Bronchial epithelial cell (primary cell): ENCODE measurements around the gene UNC79. TPM values are rescaled to one million over a fixed set of nuclear protein-coding genes. Genes with fewer than 3 reads are reported as not detected.

Source experiments
- DNase-seq: peaks from one replicate; pipeline ENCODE4 v3.0.0-alpha.2; 2010; ENCODE audit warnings: low read depth
- FAIRE-seq: peaks from 2 replicates; lab custom pipeline; 2011; peaks lifted over from hg19 to GRCh38; lab: Jason Lieb, UNC
- H3K27me3 ChIP-seq: 2 replicates; pipeline ENCODE4 v1.5.1; 2011; ENCODE audit warnings: low read length; ENCODE audit not compliant: control insufficient read depth, insufficient read depth
- H3K36me3 ChIP-seq: 2 replicates; pipeline ENCODE4 v1.5.1; 2011; ENCODE audit warnings: low read length; ENCODE audit not compliant: control insufficient read depth, insufficient read depth
- H3K4me3 ChIP-seq: 2 replicates; pipeline ENCODE4 v1.5.1; 2011; ENCODE audit warnings: mild to moderate bottlenecking, low read depth, low read length, control low read depth
- total RNA-seq: library from RNA; depleted of rRNA; stranded (reverse); fragments of >200 nt; gene quantifications from 2 replicates; pipeline ENCODE4 v1.2.1, GENCODE V29; 2014
- TF ChIP-seq, protein P1 (sequence below): IDR thresholded peaks from 2 replicates; pipeline ENCODE4 v1.5.1; 2011; ENCODE audit warnings: mild to moderate bottlenecking, moderate library complexity, low read length, control low read depth, inconsistent platforms; ENCODE audit not compliant: insufficient read depth, severe bottlenecking

The UNC79 gene
- total RNA-seq, 1 donor from 2014 or later: under 0.01 TPM

DNA sequence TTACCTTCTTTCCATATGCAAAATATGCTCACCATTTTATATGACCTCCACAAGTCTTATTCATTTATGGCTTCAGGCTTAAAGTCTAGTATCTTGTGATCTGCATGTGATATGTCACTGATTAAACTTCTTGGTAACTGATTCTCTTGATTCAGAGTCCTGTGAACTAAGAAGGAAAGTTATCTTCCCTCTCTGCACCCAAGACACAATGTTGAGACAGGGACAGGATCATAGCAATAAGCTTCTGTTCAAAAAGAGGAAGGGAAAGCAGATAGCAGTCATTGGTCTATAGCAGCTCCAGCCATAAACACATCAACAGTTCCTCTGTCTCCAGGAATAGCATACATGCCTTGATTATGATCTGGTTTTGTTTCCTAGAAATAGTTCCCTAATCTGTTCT is 103.1 kb downstream of the UNC79 start:
- Histone ChIP-seq H3K27me3 (no peaks in the 10 kb centered on the region), H3K4me3 (no peak overlapping the region), H3K36me3 (no peaks in the 10 kb centered on the region)
- DNase-seq (no peak), FAIRE-seq (peak; percentile 50)
- TF ChIP-seq, protein P1, sequence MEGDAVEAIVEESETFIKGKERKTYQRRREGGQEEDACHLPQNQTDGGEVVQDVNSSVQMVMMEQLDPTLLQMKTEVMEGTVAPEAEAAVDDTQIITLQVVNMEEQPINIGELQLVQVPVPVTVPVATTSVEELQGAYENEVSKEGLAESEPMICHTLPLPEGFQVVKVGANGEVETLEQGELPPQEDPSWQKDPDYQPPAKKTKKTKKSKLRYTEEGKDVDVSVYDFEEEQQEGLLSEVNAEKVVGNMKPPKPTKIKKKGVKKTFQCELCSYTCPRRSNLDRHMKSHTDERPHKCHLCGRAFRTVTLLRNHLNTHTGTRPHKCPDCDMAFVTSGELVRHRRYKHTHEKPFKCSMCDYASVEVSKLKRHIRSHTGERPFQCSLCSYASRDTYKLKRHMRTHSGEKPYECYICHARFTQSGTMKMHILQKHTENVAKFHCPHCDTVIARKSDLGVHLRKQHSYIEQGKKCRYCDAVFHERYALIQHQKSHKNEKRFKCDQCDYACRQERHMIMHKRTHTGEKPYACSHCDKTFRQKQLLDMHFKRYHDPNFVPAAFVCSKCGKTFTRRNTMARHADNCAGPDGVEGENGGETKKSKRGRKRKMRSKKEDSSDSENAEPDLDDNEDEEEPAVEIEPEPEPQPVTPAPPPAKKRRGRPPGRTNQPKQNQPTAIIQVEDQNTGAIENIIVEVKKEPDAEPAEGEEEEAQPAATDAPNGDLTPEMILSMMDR: no peak

DNA sequence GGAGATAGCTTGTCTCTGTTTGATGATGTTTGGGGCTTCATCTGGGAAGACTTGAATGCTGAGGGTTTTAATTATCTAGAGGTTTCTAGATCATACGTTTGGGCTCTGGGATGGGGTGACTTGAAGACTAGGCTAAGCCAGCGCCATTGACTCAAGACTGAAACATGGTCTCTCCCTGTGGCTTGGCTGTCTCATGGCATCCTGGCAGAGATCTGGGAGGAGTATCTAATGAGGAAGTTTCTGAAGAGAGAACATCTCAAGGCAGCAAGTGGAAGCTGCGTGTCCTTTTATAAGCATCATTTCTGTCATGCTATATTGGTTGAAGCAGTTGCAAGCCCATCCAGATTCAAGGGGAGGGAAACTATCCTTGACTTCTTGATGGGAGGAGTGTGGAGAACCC is 104.8 kb downstream of the UNC79 start:
- H3K4me3 ChIP-seq: no peak overlapping the region
- TF ChIP-seq, protein P1: no peak
- H3K27me3 ChIP-seq: no peaks in the 10 kb centered on the region
- FAIRE-seq: no peak
- no peaks in the 10 kb centered on the region for H3K36me3 ChIP-seq
- no peak for DNase-seq

DNA sequence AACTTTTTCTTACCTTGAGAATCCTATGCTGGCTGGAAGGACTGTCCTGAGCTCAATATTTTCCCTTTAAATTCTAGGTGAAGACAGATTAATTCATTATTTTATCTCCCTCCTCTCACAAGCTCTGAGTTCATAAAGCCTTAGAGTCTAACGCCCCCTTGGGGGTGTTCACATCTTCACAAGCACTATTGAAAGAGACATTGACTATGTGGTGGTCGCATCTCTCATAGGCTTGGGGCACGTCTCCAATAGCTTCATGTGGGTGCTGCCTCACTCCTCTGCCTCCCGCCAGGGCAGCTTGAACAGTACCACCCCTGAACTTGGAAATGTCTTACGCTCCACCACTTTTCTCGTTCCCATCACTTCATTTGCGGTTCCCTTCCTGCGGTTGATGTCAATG is 106.2 kb downstream of the UNC79 start:
- no peak for DNase-seq
- FAIRE-seq: no peak
- H3K4me3 ChIP-seq: no peak overlapping the region
- H3K36me3 ChIP-seq: no peaks in the 10 kb centered on the region
- TF ChIP-seq, protein P1: no peak
- H3K27me3 ChIP-seq: no peaks in the 10 kb centered on the region

DNA sequence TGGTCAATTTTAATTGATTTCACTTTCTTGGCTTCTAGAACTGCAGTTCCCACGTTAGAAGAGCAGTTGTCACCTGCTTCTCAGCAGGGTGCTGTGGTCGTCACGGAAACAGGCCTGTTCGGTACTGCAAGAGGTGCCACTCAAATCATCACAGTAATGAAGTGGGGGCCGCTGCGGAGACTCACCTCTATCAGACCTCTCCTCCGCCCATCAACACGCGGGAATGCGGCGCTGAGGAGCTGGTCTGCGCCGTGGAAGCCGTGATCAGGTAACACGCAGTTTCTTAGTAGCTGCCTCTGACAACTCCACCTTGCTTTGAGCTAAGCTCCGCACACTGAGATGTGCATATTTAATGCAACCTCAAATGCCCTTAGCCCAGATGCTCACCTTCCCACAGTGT is 107.2 kb downstream of the UNC79 start:
- no peaks in the 10 kb centered on the region for H3K27me3 ChIP-seq
- DNase-seq: no peak
- no peak overlapping the region for H3K4me3 ChIP-seq
- TF ChIP-seq, protein P1: no peak
- H3K36me3 ChIP-seq: no peaks in the 10 kb centered on the region
- no peak for FAIRE-seq

- Histone ChIP-seq H3K4me3 (no peak overlapping the region), H3K36me3 (no peaks in the 10 kb centered on the region), H3K27me3 (no peaks in the 10 kb centered on the region)
- no peak for FAIRE-seq
- TF ChIP-seq, protein P1: no peak
- no peak for DNase-seq
Observed at GRCh38 chr14:93538413-93538812, 107.7 kb downstream of the UNC79 start.

DNA sequence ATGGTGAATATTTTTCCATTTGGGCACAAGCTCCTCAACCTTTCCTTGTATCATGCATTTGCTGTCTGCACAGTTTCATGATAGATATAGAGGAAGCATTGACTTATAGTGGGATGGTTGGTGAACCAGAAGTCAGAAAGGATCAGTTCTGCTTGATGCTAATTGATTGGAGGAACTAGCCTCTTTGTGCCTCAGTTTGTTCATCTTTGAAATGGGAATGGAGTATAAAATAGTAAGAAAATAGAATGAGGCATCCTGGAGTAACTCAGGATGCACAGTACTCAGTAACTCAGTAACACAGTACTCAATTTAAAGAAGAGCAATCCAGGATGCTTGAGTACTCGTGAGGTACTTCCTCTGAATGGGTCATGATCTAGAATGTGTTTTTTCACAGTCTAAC is 109.5 kb downstream of the UNC79 start:
- Histone ChIP-seq H3K4me3 (no peak overlapping the region), H3K27me3 (no peaks in the 10 kb centered on the region), H3K36me3 (no peaks in the 10 kb centered on the region)
- FAIRE-seq (no peak), DNase-seq (no peak)
- TF ChIP-seq, protein P1: no peak
